Heart left ventricle (tissue), 13 donors: ENCODE results near the gene LEFTY1.

ENCODE experiments used
- POLR2A ChIP-seq, 2 donors: fragments of 450-650 bp; IDR thresholded peaks; one replicate each; pipeline ENCODE4 v1.6.1; 2017; ENCODE audit warnings: antibody characterized with exemption in 2 of 2, mild to moderate bottlenecking in 2 of 2, moderate library complexity in 2 of 2
- TF ChIP-seq, protein P1 (sequence below), 12 donors: fragments of 200-600 bp; sonication (generic) in 4 of 12; IDR thresholded peaks; one replicate each; pipeline versions ENCODE4 v1.5.0 to v1.8.0; 2018 to 2022; ENCODE audit warnings: antibody characterized with exemption in 12 of 12, mild to moderate bottlenecking in 5 of 12
- donor health status: ischemic (EF 13 %, LVEDD 7.1; RV severe dilation, severe dysfunction).
- donor health status: DM: no; HTN: yes; CAD: no.
- donor health status: DM: no; HTN: no; CAD: no.
- donor health status: ischemic (EF 25% LVEDD 6.9; RV normal size, moderate dysfunction).
- donor health status: ischemic (EF 25% LVEDD 5.7; RV mildly dilated, moderate dysfunction).
- donor health status: ischemic (EF 35%, LVEDD 5.7; RV mildly dilated, moderate dysfunction).
- donor health status: nonischemic (EF 11% LVEDD 7.7; RV severe dilation, severe dysfunction).
- donor health status: DM: yes; HTN: yes; CAD: no.
- donor health status: PGD.
- donor health status: ischemic (EF 29% LVEDD 5.4; RV normal size, mild dysfunction).
- donor health status: nonischemic (EF 23%, LVEDD 6.1; RV moderate dilation, normal function).

DNA sequence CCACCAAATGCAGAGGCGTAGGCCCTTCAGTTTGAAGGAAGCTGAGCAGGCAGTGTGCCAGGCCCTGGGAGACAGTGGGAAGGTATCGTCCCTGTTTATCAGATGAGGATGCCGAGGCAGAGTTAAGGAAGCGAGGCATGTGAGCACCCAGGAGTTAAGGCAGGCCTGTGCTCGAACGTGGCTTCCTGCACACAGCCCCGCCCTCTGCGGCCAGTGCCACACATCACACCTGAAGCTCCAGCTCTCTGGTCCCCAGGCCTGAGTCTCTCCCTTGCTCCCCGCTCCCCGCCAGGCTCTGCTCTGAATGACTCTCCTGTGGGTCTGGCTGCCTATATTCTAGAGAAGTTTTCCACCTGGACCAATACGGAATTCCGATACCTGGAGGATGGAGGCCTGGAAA is 46.9 kb downstream of the LEFTY1 start:
- TF ChIP-seq, protein P1, sequence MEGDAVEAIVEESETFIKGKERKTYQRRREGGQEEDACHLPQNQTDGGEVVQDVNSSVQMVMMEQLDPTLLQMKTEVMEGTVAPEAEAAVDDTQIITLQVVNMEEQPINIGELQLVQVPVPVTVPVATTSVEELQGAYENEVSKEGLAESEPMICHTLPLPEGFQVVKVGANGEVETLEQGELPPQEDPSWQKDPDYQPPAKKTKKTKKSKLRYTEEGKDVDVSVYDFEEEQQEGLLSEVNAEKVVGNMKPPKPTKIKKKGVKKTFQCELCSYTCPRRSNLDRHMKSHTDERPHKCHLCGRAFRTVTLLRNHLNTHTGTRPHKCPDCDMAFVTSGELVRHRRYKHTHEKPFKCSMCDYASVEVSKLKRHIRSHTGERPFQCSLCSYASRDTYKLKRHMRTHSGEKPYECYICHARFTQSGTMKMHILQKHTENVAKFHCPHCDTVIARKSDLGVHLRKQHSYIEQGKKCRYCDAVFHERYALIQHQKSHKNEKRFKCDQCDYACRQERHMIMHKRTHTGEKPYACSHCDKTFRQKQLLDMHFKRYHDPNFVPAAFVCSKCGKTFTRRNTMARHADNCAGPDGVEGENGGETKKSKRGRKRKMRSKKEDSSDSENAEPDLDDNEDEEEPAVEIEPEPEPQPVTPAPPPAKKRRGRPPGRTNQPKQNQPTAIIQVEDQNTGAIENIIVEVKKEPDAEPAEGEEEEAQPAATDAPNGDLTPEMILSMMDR (IDR thresholded peaks at IDR 0.05) = no peak
- TF ChIP-seq POLR2A (IDR thresholded peaks at IDR 0.05) = no peak
